Effector memory CD4-positive, alpha-beta T cell (primary cell): ENCODE results near the gene GPLD1.
"Not testable (repeated sequence)": the region's sequence is repeated elsewhere in the genome, so short reads cannot be mapped to it uniquely, and the experiment has no call there.

Experiments used
- DNase-seq, 3 donors: peaks; one replicate each; pipeline ENCODE4 v3.0.0-alpha.2; 2020
- H3K27ac ChIP-seq: 2 replicates; pipeline ENCODE4 v1.7.0; 2013; ENCODE audit warnings: mild to moderate bottlenecking, low read length, moderate library complexity; ENCODE audit not compliant: insufficient read depth, poor library complexity, severe bottlenecking
- H3K27me3 ChIP-seq: replicated peaks from 2 replicates; pipeline ENCODE4 v1.7.0; 2013; ENCODE audit warnings: mild to moderate bottlenecking, low read length; ENCODE audit not compliant: insufficient read depth, control insufficient read depth, poor library complexity, severe bottlenecking
- H3K36me3 ChIP-seq: 2 replicates; pipeline ENCODE4 v1.7.0; 2013; ENCODE audit warnings: mild to moderate bottlenecking, low read length, moderate library complexity; ENCODE audit not compliant: control insufficient read depth, insufficient read depth
- H3K4me1 ChIP-seq: 2 replicates; pipeline ENCODE4 v1.7.0; 2013; ENCODE audit warnings: low read length, mild to moderate bottlenecking; ENCODE audit not compliant: control insufficient read depth, insufficient read depth, poor library complexity, severe bottlenecking
- H3K4me3 ChIP-seq: 2 replicates; pipeline ENCODE4 v1.7.0; 2013; ENCODE audit warnings: low read length, low read depth, mild to moderate bottlenecking; ENCODE audit not compliant: insufficient read depth, poor library complexity, severe bottlenecking
- H3K9me3 ChIP-seq: 2 replicates; pipeline ENCODE4 v1.7.0; 2013; ENCODE audit warnings: mild to moderate bottlenecking, low read length, moderate library complexity; ENCODE audit not compliant: control insufficient read depth

GPLD1 gene

DNA sequence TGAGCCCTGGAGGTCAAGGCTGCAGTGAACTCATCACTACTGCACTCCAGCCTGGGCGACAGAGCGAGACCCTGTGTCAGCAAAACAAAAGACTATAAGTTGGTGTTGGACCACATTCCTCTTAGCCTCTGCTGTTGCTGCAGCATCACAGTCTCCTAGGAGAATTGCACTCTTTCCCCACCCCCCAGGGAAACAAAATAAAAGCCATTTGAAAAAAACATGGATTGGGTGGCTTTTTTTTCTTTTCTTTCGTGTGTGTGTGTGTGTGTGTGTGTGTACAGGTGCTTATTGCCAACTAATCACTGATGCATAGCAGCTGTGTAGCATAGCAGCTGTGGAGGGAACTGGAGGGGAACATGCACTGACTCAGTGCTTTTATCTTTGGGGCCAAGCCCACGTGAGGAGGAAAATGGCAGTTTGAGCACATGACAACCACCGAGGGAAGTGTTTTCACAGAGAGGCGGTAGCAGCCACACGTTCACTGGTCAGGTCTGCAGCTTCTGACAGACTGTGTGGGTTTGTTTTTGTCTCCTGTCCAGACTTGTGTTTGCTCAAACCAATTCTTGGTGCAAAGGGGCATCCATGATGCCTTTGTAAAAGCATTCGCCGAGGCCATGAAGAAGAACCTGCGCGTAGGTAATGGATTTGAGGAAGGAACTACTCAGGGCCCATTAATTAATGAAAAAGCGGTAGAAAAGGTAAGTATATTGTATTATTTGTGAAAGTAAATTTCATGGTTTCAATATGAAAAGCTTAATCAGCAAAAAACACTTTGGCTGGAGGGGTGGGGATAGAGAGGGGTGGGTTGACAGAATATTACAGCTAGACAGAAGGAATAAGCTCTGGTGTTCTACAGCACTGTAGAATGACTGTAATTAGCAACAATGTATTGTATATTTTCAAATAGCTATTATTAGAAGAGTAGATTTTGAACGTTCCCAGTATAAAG lies 33.1 kb upstream of the GPLD1 start:
- Histone ChIP-seq H3K36me3 (no peaks in the 10 kb centered on the region), H3K27me3 (no peaks in the 10 kb centered on the region), H3K9me3 (no peaks in the 10 kb centered on the region), H3K4me3 (no peak overlapping the region), H3K4me1 (no peaks in the 10 kb centered on the region), H3K27ac (no peak overlapping the region)
- no peak for DNase-seq

DNA sequence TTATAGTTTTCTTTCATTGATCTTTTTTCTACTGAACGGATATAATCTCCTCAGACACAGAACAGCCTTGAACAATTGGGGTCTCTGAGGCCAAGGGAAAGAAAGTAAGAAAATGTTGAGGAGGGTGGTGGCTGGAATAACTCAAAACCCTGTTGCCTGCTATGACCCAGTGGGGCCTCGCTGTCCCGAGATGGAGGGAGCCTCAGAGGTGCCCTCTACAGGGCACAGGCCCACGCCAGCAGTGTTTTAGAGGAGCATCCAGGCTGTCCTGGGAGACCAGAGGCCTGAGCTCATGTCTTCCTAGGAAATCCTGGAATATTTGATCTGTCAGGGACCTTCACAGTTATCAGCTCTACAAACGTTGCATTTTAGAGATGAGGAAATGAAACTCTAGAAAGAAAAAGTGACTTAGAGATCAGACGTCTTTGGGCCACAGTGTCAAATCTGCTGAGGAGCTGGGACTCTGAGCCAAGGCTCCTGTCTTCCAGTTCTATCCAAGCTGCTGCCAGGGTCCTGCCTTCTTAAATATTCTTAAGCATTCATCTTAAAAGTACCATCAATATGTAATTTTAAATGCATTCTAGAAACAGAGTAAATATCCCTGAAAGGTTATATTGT lies 31.7 kb upstream of the GPLD1 start:
- Histone ChIP-seq H3K9me3 (no peaks in the 10 kb centered on the region), H3K36me3 (no peaks in the 10 kb centered on the region), H3K4me1 (no peaks in the 10 kb centered on the region), H3K27me3 (no peaks in the 10 kb centered on the region), H3K27ac (no peak overlapping the region), H3K4me3 (no peak overlapping the region)
- no peak for DNase-seq

DNA sequence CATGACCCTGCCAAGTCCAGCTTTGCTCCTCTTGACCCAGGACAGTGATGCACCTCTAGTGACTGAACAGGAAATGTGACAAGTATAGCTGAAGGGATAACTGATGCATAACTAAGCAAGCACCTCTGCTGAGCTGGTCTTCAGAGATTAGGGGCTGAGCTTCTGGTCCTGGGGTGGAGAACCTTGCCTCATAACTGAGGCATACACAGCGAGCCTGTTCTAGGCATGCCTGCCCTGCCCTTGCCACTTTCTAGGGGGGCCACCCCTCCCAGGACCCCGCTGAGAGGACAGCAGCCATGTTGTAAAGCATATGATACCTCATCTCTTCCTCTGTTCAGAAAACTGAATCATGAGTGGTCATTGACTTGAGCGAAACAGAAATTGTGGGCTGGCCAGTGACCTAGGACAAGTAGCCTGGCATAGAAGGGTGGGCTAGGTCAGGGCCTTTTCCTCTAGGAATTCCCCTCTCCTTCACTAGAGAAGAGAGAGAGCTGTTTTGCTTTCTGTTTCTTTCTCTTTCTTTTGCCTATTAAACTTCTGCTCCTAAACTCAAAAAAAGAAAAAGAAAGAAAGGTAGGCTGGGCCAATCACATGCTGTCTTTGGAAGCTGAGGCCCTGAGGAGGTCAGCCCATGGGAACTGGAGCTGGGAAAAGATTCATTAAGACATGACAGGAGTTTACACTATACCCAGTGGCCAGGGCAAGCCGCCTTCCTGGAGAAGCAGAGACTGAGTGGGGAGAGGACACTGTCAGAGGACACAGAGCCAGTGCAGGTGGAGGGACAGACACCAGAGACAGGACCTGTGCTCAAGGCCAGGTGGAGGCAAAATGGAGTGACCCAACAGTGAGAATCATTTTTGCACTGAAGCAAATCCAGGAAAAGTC lies 28.5 kb upstream of the GPLD1 start:
- H3K9me3 ChIP-seq: no peaks in the 10 kb centered on the region
- no peak overlapping the region for H3K27ac ChIP-seq
- H3K4me3 ChIP-seq: no peak overlapping the region
- H3K36me3 ChIP-seq: peaks cover 3% of the 10 kb centered on the region
- no peaks in the 10 kb centered on the region for H3K27me3 ChIP-seq
- DNase-seq: no peak
- H3K4me1 ChIP-seq: no peaks in the 10 kb centered on the region

DNA sequence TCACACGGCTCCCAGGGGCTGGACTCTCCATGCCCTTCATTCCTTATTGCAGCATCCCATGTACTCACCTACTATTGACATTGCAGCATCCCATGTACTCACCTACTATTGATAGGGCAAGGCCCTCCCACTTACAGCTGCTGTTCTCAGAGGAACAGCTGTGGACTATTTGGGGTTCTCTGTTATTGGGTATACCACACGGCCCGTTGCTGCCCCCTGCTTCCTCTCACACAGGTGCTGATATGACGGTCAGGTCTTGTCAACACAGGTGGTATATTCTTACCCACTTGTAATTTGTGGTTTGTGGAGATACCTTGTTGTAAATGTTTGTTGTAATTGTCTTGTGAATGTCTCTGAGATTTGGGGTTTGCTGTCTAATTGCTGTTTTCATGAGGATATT lies 24.2 kb upstream of the GPLD1 start:
- H3K36me3 ChIP-seq: peaks cover 3% of the 10 kb centered on the region
- H3K4me1 ChIP-seq: no peaks in the 10 kb centered on the region
- DNase-seq: no peak
- H3K9me3 ChIP-seq: no peaks in the 10 kb centered on the region
- no peak overlapping the region for H3K27ac ChIP-seq
- H3K4me3 ChIP-seq: no peak overlapping the region
- no peaks in the 10 kb centered on the region for H3K27me3 ChIP-seq

DNA sequence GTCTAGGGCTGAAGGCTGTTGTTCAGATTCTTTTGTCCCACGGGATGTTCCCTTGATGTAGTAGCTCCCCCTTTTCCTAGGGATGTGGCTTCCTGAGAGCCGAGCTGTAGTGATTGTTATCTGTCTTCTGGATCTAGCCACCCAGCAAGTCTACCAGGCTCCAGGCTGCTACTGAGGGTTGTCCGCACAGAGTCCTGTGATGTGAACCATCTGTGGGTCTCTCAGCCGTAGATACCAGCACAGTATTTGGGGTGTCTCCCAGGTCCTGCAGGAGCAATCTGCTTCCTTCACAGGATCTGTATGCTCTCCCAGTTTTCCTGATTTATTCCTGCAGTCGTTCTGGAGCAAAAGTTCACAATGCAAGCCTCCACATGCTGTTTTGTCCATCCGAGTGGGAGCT lies 22.6 kb upstream of the GPLD1 start:
- H3K27me3 ChIP-seq, H3K36me3 ChIP-seq, H3K27ac ChIP-seq, DNase-seq, H3K9me3 ChIP-seq, H3K4me3 ChIP-seq, H3K4me1 ChIP-seq: not testable (repeated sequence)

DNA sequence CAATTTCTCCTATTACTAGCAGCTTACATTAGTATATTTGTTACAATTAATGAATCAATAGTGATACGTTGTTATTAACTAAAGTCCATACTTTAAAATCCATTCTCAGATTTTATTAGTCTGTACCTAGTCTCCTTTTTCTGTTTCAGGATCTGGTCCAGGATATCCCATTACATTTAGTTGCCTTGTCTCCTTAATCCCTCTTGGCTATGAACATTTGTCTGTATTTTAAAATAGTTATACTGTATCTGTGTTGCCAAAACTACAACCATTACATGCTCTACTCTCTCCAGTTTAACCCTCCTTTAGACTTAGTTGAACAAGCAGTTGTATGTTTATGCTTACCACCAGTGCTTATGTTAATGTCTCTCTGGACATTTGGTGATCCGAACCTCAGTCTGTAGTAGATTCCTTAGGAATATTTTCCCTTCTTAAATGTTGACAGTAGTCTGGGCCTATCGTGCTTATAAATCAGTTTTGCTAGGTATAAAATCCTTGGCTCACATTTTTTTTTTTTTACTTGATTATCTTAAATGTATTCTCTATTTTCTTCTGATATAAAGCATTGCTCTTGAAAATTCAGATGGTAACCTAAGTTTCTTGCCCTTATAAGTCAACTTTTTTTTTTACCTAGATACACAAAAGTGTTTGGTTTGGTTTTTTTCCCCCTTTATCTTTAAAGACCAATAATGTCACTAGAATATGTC lies 17.6 kb upstream of the GPLD1 start:
- H3K36me3 ChIP-seq: peaks cover 6% of the 10 kb centered on the region
- H3K4me1 ChIP-seq: no peaks in the 10 kb centered on the region
- no peak for DNase-seq
- H3K9me3 ChIP-seq: no peaks in the 10 kb centered on the region
- no peak overlapping the region for H3K27ac ChIP-seq
- H3K4me3 ChIP-seq: no peak overlapping the region
- H3K27me3 ChIP-seq: no peaks in the 10 kb centered on the region

DNA sequence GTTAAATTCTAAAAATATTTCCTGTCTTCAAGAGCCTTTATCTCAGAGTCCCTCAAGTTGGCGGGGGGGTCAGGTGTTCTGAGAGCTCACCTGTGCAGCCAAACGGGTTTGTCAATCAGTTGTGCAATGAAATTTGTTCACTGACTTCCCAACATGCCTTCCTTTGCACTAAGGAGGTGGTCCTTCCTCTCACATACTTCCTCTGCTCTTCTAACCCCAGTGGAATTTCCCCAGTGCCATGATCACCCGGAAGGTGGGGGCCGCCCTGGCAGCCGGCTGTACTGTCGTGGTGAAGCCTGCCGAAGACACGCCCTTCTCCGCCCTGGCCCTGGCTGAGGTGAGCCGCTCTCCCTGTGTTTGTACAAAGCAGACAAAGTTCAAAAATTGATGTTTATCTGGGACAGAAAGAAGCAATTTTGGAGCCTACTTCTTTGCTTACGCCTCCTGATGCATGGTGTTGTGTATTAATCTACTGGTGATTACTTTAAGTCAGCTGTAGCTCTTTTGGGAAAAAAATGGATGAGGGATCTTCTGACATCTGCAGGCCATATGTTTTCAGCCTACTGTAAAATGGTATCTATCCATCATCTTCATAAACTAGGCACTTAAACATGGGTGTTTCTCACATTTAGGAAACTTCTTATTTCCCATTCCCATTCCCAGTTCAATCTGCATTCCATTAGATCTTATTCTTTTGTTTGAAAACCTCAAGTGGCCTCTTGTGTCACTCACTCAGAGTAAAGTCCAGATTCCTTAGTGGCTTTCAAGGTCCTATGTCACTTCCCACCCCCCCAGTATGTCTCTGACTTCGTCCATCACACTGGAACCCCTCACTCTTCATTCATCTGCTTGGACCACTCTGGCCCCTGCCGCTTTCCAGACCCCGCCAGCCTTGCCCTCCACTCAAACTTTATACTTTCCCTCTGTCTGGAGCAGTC lies 15.5 kb upstream of the GPLD1 start:
- Histone ChIP-seq H3K4me3 (no peak overlapping the region), H3K4me1 (no peaks in the 10 kb centered on the region), H3K9me3 (no peaks in the 10 kb centered on the region), H3K27ac (no peak overlapping the region), H3K36me3 (peaks cover 6% of the 10 kb centered on the region), H3K27me3 (no peaks in the 10 kb centered on the region)
- no peak for DNase-seq

DNA sequence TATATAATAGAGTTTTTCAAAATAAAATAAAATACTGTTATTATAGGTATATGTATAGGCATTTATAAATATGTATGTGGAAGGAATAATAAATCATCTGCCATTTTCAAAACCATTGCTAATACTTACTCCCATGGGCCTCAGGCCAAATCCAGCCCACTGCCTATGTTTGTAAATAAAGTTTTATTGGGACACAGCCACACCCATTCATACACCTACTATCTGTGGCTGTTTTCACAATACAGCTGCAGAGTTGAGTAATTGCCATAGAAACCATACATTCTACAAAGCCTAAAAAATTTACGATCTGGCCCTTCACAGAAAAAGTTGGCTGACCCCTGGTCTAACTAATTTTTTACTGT lies 14.9 kb upstream of the GPLD1 start:
- DNase-seq: no peak
- H3K36me3 ChIP-seq: peaks cover 6% of the 10 kb centered on the region
- H3K27ac ChIP-seq: no peak overlapping the region
- no peaks in the 10 kb centered on the region for H3K9me3 ChIP-seq
- H3K4me1 ChIP-seq: no peaks in the 10 kb centered on the region
- no peak overlapping the region for H3K4me3 ChIP-seq
- no peaks in the 10 kb centered on the region for H3K27me3 ChIP-seq

DNA sequence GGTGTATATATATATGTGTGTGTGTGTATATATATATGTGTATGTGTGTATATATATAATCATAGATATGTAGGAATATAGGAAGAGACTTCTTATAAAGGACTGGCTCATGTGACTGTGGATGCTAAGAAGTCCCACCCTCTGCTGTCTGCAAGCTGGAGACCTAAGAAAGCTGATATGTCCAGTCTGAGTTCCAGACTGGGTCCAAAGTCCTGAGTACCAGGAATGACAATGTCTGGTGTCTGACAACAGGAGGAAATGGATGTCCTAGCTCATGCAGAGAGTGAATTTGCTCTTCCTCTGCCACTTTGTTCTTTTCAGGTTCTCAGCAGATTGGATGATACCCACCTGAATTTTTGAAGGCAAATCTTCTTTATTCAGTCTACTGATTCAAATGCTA lies 12.5 kb upstream of the GPLD1 start:
- DNase-seq: no peak
- H3K27ac ChIP-seq: no peak overlapping the region
- H3K27me3 ChIP-seq: no peaks in the 10 kb centered on the region
- peaks cover 6% of the 10 kb centered on the region for H3K36me3 ChIP-seq
- H3K4me3 ChIP-seq: no peak overlapping the region
- H3K4me1 ChIP-seq: no peaks in the 10 kb centered on the region
- H3K9me3 ChIP-seq: no peaks in the 10 kb centered on the region
